GM12873 (cell line): ENCODE measurements around the gene HEBP1.

Experiments
- TF ChIP-seq, protein P1 (sequence below): IDR thresholded peaks from 2 replicates; pipeline ENCODE4 v1.5.1; 2012; ENCODE audit warnings: low read depth, mild to moderate bottlenecking, moderate library complexity, low read length, control low read depth; ENCODE audit not compliant: insufficient read depth; ENCODE audit errors: missing control alignments

HEBP1 gene

DNA sequence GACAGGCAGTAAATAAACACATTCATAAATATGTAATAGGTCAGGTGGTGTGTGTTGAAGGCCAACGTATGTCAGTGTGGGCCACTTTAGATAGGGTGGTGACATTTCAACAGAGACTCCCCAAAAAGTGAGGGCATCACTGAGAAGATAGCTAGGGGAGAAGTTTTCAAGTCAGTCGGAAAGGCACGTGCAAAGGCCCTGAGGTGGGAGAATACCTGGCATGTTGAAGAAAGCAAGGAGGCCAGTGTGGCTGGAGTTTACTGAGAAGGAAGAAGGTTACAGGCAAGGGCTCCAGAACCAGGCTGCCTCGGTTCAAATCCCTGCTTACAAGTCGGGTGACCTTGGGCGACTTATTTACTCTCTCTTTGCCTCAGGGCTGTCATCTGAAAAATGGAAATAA lies 11.0 kb upstream of the HEBP1 start:
- TF ChIP-seq, protein P1, sequence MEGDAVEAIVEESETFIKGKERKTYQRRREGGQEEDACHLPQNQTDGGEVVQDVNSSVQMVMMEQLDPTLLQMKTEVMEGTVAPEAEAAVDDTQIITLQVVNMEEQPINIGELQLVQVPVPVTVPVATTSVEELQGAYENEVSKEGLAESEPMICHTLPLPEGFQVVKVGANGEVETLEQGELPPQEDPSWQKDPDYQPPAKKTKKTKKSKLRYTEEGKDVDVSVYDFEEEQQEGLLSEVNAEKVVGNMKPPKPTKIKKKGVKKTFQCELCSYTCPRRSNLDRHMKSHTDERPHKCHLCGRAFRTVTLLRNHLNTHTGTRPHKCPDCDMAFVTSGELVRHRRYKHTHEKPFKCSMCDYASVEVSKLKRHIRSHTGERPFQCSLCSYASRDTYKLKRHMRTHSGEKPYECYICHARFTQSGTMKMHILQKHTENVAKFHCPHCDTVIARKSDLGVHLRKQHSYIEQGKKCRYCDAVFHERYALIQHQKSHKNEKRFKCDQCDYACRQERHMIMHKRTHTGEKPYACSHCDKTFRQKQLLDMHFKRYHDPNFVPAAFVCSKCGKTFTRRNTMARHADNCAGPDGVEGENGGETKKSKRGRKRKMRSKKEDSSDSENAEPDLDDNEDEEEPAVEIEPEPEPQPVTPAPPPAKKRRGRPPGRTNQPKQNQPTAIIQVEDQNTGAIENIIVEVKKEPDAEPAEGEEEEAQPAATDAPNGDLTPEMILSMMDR = no peak

DNA sequence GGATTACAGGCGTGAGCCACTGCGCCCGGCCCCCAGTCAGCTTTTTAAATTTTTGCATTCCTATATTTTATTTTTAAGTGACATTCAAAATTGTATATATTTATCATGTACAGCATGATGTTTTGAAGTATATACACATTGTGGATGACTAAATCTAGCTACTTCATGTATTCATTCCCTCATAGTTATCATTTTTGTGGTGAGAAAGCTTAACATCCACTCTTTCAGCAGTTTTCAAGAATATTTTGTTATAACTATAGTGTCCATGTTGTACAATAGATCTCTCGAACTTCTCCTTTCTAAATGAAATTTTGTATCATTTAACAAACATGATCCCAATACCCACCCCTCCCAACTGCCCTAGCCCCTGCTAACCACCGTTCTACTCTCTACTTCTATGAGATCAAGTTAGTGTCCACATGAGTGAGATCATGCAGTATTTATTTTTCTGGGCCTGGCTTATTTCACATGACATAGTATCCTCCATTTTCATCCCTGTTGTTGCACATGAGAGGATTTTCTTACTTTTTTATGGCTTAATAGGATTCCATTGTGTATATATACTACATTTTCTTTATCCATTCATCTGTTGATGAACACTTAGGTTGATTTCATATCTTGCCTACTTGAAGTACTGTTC lies 8.8 kb upstream of the HEBP1 start:
- TF ChIP-seq, protein P1 = no peak

DNA sequence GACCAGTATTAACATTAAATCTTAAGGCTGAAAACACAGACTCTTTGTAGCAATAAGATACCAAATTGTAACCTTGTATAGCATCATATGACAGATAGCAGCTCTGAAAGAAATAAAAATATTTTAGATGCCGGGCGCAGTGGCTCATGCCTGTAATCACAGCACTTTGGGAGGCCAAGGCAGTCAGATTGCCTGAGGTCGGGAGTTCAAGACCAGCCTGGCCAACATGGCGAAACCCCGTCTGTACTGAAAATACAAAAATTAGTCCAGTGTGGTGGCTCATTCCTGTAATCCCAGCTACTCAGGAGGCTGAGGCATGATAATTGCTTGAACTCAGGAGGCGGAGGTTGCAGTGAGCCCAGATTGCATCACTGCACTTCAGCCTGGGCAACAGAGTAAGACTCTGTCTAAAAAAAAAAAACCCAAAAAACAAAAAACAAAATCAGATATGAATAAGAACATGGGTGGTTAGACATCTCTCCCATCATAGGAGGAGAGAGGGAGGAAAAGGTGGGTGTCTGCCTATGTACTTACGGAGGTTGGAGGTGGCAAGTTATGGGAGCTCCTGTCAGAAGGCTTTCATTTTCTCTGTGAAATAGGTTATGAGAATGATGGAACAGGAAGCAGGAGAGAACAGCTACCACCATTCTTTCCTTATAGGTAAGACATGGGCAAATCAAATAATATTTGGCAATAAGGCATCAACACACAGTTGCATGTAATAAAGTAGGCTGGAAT lies 7.6 kb upstream of the HEBP1 start:
- TF ChIP-seq, protein P1 = no peak

GRCh38 chr12:13005649-13006048 lies 5.6 kb upstream of the HEBP1 start:
- TF ChIP-seq, protein P1 = no peak

- TF ChIP-seq, protein P1 = no peak
Observed at GRCh38 chr12:13004986-13005385, 4.9 kb upstream of the HEBP1 start.

DNA sequence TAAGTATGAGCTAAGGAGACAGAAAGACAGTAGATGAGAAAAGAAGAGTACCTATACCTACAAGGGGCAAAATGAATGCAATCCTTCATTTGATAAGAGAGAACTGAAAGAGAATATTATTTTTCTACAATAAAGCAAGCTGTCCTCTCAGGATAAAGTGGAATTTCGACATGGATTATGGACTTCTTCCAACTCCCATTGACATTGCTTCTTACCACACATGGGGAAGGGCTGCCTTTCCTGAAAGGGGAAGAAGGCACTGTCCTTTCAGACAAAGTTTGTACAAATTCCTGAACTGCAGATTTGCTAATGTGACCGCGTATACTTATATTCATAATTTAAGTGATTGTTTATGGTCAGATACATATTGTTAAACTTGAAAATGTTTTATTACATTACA lies 4.3 kb upstream of the HEBP1 start:
- TF ChIP-seq, protein P1 = no peak

GRCh38 chr12:13002301-13003097 lies 2.4 kb upstream of the HEBP1 start:
- TF ChIP-seq, protein P1 = no peak
